Activated T-cell treated with anti-CD3 and anti-CD28 coated beads for 48 hours (primary cell): ENCODE measurements around the gene VWA5A.
"Not testable (repeated sequence)": the region's sequence is repeated elsewhere in the genome, so short reads cannot be mapped to it uniquely, and the experiment has no call there.

ENCODE experiments used
- DNase-seq: peaks from one replicate; pipeline ENCODE4 v3.0.0-alpha.2; 2020; ENCODE audit warnings: low read depth

Gene VWA5A

GRCh38 chr11:124094731-124095130 lies 20.5 kb upstream of the VWA5A start:
- no peak for DNase-seq

GRCh38 chr11:124096364-124096763 lies 18.9 kb upstream of the VWA5A start:
- no peak for DNase-seq

GRCh38 chr11:124098141-124098540 lies 17.1 kb upstream of the VWA5A start:
- DNase-seq, result no peak

GRCh38 chr11:124101737-124102136 lies 13.5 kb upstream of the VWA5A start:
- no peak for DNase-seq

- DNase-seq, result no peak
Measured at GRCh38 chr11:124108156-124108555, 7.1 kb upstream of the VWA5A start.

GRCh38 chr11:124109377-124109776 lies 5.9 kb upstream of the VWA5A start:
- no peak for DNase-seq

- no peak for DNase-seq
Measured at GRCh38 chr11:124110201-124110600, 5.0 kb upstream of the VWA5A start.

- no peak for DNase-seq
Measured at GRCh38 chr11:124113890-124114289, 1.4 kb upstream of the VWA5A start.

GRCh38 chr11:124115782-124116616 lies 749 bp downstream of the VWA5A start:
- no peak for DNase-seq

- DNase-seq, result no peak
Measured at GRCh38 chr11:124119103-124119502, 3.9 kb downstream of the VWA5A start.

GRCh38 chr11:124120891-124121290 lies 5.6 kb downstream of the VWA5A start:
- DNase-seq, result no peak

- DNase-seq, result no peak
Measured at GRCh38 chr11:124122123-124122522, 6.9 kb downstream of the VWA5A start.

- DNase-seq, result no peak
Measured at GRCh38 chr11:124123622-124124021, 8.4 kb downstream of the VWA5A start.

GRCh38 chr11:124127134-124127533 lies 11.9 kb downstream of the VWA5A start:
- DNase-seq, result not testable (repeated sequence)

GRCh38 chr11:124143034-124143433 lies 27.8 kb downstream of the VWA5A start:
- DNase-seq, result no peak

GRCh38 chr11:124147951-124148350 lies 32.7 kb downstream of the VWA5A start:
- DNase-seq, result no peak

GRCh38 chr11:124150684-124151083 lies 35.4 kb downstream of the VWA5A start:
- no peak for DNase-seq

- DNase-seq, result no peak
Measured at GRCh38 chr11:124152770-124153407, 37.6 kb downstream of the VWA5A start.

GRCh38 chr11:124153821-124154220 lies 38.6 kb downstream of the VWA5A start:
- no peak for DNase-seq

GRCh38 chr11:124159481-124159880 lies 44.2 kb downstream of the VWA5A start:
- no peak for DNase-seq

GRCh38 chr11:124160986-124161385 lies 45.7 kb downstream of the VWA5A start:
- DNase-seq, result no peak

- DNase-seq, result no peak
Measured at GRCh38 chr11:124167826-124168231, 52.6 kb downstream of the VWA5A start.

GRCh38 chr11:124168796-124169195 lies 53.5 kb downstream of the VWA5A start:
- DNase-seq, result no peak

GRCh38 chr11:124170315-124170714 lies 55.1 kb downstream of the VWA5A start:
- DNase-seq, result not testable (repeated sequence)
